GM12878 (cell line): ENCODE data around the gene RAB3B. TPM values are rescaled to one million over a fixed set of nuclear protein-coding genes. Genes with fewer than 3 reads are reported as not detected.

Source experiments
- ATAC-seq: fragments of 200-7000 bp; cut with Tn5 transposase; 3 replicates; pipeline ENCODE4 v1.9.1; 2020; ENCODE audit warnings: mild to moderate bottlenecking, moderate library complexity
- BruUV-seq: library from RNA; stranded (reverse); fragments of 400-500 nt; replicated peaks from 2 replicates; lab custom pipeline; 2021; lab: Mats Ljungman, UMichigan
- CTCF ChIA-PET: fragments of 300-600 bp; sonication (Branson Sonifier 250); formaldehyde crosslinking; extraction: SDS; loops from one replicate; lab custom pipeline; 2021; ENCODE audit warnings: inconsistent platforms; lab: Yijun Ruan, JAX
- POLR2A ChIA-PET: fragments of 350-600 bp; formaldehyde crosslinking; extraction: SDS; loops from one replicate; lab custom pipeline; 2021; ENCODE audit warnings: inconsistent platforms; lab: Charles Lee
- RAD21 ChIA-PET: fragments of 300-600 bp; sonication (Branson Sonifier 250); formaldehyde crosslinking; loops from one replicate; lab custom pipeline; 2023; ENCODE audit warnings: antibody characterized with exemption; ENCODE audit not compliant: unreplicated experiment; lab: Charles Lee
- SMC1A ChIA-PET: fragments of 300-600 bp; sonication (Branson Sonifier 250); formaldehyde crosslinking; loops from one replicate; lab custom pipeline; 2023; ENCODE audit not compliant: unreplicated experiment, uncharacterized antibody; lab: Charles Lee
- DNase-seq: peaks from one replicate; pipeline ENCODE4 v3.0.0-alpha.2; 2011; ENCODE audit warnings: low read depth, low spot score
- FAIRE-seq: peaks from 3 replicates; lab custom pipeline; 2011; peaks lifted over from hg19 to GRCh38; lab: Jason Lieb, UNC
- H2AFZ ChIP-seq: 2 replicates; pipeline ENCODE4 v1.6.0; 2011; ENCODE audit warnings: low read depth, low read length, control low read depth; ENCODE audit not compliant: control insufficient read depth
- H3K27ac ChIP-seq: 2 replicates; pipeline ENCODE4 v1.5.1; 2011; ENCODE audit warnings: control low read depth; ENCODE audit not compliant: control insufficient read depth, insufficient read depth
- H3K27me3 ChIP-seq, 2 experiments: replicated peaks in 1 of 2; 2 replicates each; pipeline versions ENCODE4 v1.6.0 to v1.6.1; 2011; ENCODE audit warnings: low read length in 1 of 2; ENCODE audit not compliant: control insufficient read depth in 2 of 2, insufficient read depth in 2 of 2
- H3K36me3 ChIP-seq, 2 experiments: 2 replicates each; pipeline ENCODE4 v1.5.1; 2011; ENCODE audit warnings: low read length in 1 of 2; ENCODE audit not compliant: control insufficient read depth in 2 of 2, insufficient read depth in 2 of 2
- H3K4me1 ChIP-seq: 2 replicates; pipeline ENCODE4 v1.6.1; 2011; ENCODE audit warnings: mild to moderate bottlenecking, low read length, moderate library complexity, mixed read lengths; ENCODE audit not compliant: control insufficient read depth, insufficient read depth
- H3K4me2 ChIP-seq: 2 replicates; pipeline ENCODE4 v1.6.0; 2011; ENCODE audit warnings: control low read depth; ENCODE audit not compliant: control insufficient read depth, insufficient read depth
- H3K4me3 ChIP-seq: fragments of 200-600 bp; sonication (generic); 2 replicates; pipeline ENCODE4 v1.5.1; 2016
- H3K79me2 ChIP-seq: 2 replicates; pipeline ENCODE4 v1.6.0; 2011; ENCODE audit warnings: low read length; ENCODE audit not compliant: control insufficient read depth, insufficient read depth
- H3K9ac ChIP-seq: 2 replicates; pipeline ENCODE4 v1.8.0; 2011; ENCODE audit warnings: low read length, control low read depth, mixed read lengths; ENCODE audit not compliant: control insufficient read depth, insufficient read depth
- H3K9me3 ChIP-seq: replicated peaks from 3 replicates; pipeline ENCODE4 v1.5.1; 2011; ENCODE audit warnings: mild to moderate bottlenecking, low read length; ENCODE audit not compliant: control insufficient read depth, insufficient read depth
- H4K20me1 ChIP-seq: 2 replicates; pipeline ENCODE4 v1.6.0; 2011; ENCODE audit not compliant: control insufficient read depth, insufficient read depth
- ATF3 ChIP-seq: IDR thresholded peaks from 2 replicates; pipeline ENCODE4 v1.6.1; 2011; ENCODE audit warnings: low read depth, mild to moderate bottlenecking, low read length, moderate library complexity, borderline replicate concordance; ENCODE audit errors: extremely low read depth
- BCL3 ChIP-seq: IDR thresholded peaks from 2 replicates; pipeline ENCODE4 v1.6.1; 2011; ENCODE audit warnings: borderline replicate concordance, low read depth, mild to moderate bottlenecking, moderate library complexity, low read length; ENCODE audit not compliant: insufficient read depth, poor library complexity, severe bottlenecking
- ELK1 ChIP-seq: IDR thresholded peaks from 2 replicates; pipeline ENCODE4 v1.6.1; 2012; ENCODE audit warnings: low read depth, low read length, improper control_type of control experiment
- KLF5 ChIP-seq: fragments of 450-650 bp; IDR thresholded peaks from 2 replicates; pipeline ENCODE4 v1.6.1; 2014; ENCODE audit warnings: mild to moderate bottlenecking; ENCODE audit not compliant: partially characterized antibody
- MYB ChIP-seq: fragments of 150-350 bp; IDR thresholded peaks from 2 replicates; pipeline ENCODE4 v1.6.1; 2014; ENCODE audit warnings: mild to moderate bottlenecking, low read depth, low read length, borderline replicate concordance
- NR2C1 ChIP-seq: fragments of 450-650 bp; IDR thresholded peaks from 2 replicates; pipeline ENCODE4 v1.6.1; 2017; ENCODE audit warnings: antibody characterized with exemption, mild to moderate bottlenecking, moderate library complexity
- PML ChIP-seq: IDR thresholded peaks from 2 replicates; pipeline ENCODE4 v1.6.1; 2012; ENCODE audit warnings: low read length, inconsistent platforms
- RBBP5 ChIP-seq: fragments of 200-600 bp; sonication (generic); conservative IDR thresholded peaks from 2 replicates; pipeline ENCODE4 v1.6.1; 2016
- RCOR1 ChIP-seq: conservative IDR thresholded peaks from 2 replicates; pipeline ENCODE4 v1.6.1; 2012; ENCODE audit warnings: low read depth, low read length, improper control_type of control experiment
- WGBS: methylation state at CpG from one replicate; pipeline ENCODE4 v1.1.6; 2016; ENCODE audit warnings: low lambda C conversion rate; ENCODE audit not compliant: insufficient replicate concordance, insufficient coverage; ENCODE audit errors: missing lambda C conversion rate; 5-methylcytosine and 5-hydroxymethylcytosine counted together
- in situ Hi-C: fragments of 300-500 bp; cut with MboI; formaldehyde crosslinking; loops from 9 replicates; pipeline ENCODE4 v1.14.3; 2018; ENCODE audit warnings: mixed read lengths
- intact Hi-C: fragments of 100-400 bp; cut with micrococcal nuclease; formaldehyde crosslinking; loops from one replicate; pipeline ENCODE4 v1.14.2; 2022; ENCODE audit not compliant: unreplicated experiment
- polyA plus RNA-seq, 11 experiments: library from polyadenylated mRNA; depleted of rRNA in 4 of 11; unstranded in 6 of 11; stranded (reverse) in 5 of 11; fragments of >200 nt; fragmentation: Nextera tagmentation in 4 of 11; fragmentation: Illumina TruSeq in 1 of 11; extraction: Ambion mirVana in 4 of 11; extraction: Trizol in 1 of 11; gene quantifications; 1 replicate in 1 of 11; 2 replicates in 10 of 11; pipeline versions ENCODE4 v1.2.1 to v1.2.3, GENCODE V29; 2011 to 2016; ENCODE audit warnings: inconsistent platforms in 2 of 11, missing spikeins in 2 of 11, low read depth in 1 of 11
- total RNA-seq, 4 experiments: library from RNA; depleted of rRNA in 3 of 4; stranded (reverse); fragments of >200 nt in 3 of 4; fragmentation: Illumina TruSeq in 1 of 4; extraction: Trizol in 1 of 4; gene quantifications; 2 replicates each; pipeline versions ENCODE4 v1.2.1 to v1.2.3, GENCODE V29; 2013 to 2021
- TF ChIP-seq, protein P1 (sequence below): fragments of 150-350 bp; IDR thresholded peaks from 2 replicates; pipeline ENCODE4 v1.6.1; 2016; ENCODE audit warnings: low read depth, low read length

RAB3B gene
- total and polyA plus RNA-seq, 10 of the 15 experiments (the other 5 are each of a cell fraction or from before 2014, with no cell fraction given), result 0.05 to 0.32 (median 0.24) TPM

DNA sequence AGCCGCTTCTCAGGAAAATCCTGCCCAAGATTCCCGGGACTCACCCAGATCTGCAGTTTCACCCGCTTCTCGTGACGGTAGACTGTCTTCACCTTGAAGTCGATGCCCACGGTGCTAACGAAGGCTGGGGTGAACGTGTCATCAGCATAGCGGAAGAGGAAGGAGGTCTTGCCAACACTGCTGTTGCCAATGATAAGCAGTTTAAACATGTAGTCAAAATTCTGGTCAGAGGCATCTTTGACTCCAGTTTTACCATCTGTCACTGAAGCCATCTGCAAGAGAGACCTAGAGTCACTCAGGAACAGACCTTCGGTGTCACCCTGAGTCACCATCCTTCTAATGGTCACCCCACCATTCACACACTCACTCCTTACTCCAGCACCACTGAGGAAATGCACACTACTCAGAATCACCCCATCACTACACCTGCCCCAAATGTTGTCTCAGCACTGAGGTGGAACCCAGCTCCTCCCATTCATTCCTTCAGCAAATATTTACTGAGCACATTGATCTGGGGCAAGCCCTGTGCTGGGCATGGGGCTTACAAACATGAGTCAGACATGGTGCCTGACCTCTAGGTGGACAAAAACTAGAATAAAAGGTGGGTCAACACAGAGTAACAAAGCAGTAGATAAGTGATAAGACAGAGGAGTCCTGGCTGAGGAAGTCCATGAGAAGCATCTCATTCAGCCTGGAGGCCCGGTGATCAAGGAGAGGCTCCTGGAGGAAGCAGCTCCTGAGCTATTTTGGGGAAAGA lies 13.5 kb downstream of the RAB3B start:
- FAIRE-seq (no peak), ATAC-seq (no peak), DNase-seq (no peak)
- no peak for TF ChIP-seq BCL3
- TF ChIP-seq NR2C1, result no peak
- no peak for TF ChIP-seq ATF3
- TF ChIP-seq RCOR1, result no peak
- TF ChIP-seq, protein P1, sequence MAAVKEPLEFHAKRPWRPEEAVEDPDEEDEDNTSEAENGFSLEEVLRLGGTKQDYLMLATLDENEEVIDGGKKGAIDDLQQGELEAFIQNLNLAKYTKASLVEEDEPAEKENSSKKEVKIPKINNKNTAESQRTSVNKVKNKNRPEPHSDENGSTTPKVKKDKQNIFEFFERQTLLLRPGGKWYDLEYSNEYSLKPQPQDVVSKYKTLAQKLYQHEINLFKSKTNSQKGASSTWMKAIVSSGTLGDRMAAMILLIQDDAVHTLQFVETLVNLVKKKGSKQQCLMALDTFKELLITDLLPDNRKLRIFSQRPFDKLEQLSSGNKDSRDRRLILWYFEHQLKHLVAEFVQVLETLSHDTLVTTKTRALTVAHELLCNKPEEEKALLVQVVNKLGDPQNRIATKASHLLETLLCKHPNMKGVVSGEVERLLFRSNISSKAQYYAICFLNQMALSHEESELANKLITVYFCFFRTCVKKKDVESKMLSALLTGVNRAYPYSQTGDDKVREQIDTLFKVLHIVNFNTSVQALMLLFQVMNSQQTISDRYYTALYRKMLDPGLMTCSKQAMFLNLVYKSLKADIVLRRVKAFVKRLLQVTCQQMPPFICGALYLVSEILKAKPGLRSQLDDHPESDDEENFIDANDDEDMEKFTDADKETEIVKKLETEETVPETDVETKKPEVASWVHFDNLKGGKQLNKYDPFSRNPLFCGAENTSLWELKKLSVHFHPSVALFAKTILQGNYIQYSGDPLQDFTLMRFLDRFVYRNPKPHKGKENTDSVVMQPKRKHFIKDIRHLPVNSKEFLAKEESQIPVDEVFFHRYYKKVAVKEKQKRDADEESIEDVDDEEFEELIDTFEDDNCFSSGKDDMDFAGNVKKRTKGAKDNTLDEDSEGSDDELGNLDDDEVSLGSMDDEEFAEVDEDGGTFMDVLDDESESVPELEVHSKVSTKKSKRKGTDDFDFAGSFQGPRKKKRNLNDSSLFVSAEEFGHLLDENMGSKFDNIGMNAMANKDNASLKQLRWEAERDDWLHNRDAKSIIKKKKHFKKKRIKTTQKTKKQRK, result no peak
- TF ChIP-seq MYB, result no peak
- TF ChIP-seq KLF5, result no peak
- no peak for TF ChIP-seq PML
- no peak for TF ChIP-seq ELK1
- TF ChIP-seq RBBP5, result no peak
- intact Hi-C loops, result no loop called here
- WGBS, result 76% methylated on average over 12 of the region's 12 CpGs
- Histone ChIP-seq H3K36me3 (no peaks in the 10 kb centered on the region), H3K9ac (no peak overlapping the region), H3K27me3 (no peaks in the 10 kb centered on the region), H3K27ac (no peak overlapping the region), H3K4me2 (no peak overlapping the region), H3K9me3 (no peaks in the 10 kb centered on the region), H3K79me2 (no peaks in the 10 kb centered on the region), H4K20me1 (no peaks in the 10 kb centered on the region), H2AFZ (no peak overlapping the region), H3K4me1 (peaks cover 23% of the 10 kb centered on the region), H3K4me3 (no peak overlapping the region)
- ChIA-PET SMC1A (interaction anchor here (2.1 to 5.6 kb wide), 2 partner anchors 11 to 80 kb away, joined by 7 to 20 read pairs; no protein-coding TSS in a partner anchor), RAD21 (interaction anchor here (1.1 to 1.2 kb wide), 2 partner anchors 25 to 81 kb away, joined by 3 read pairs; no protein-coding TSS in a partner anchor), POLR2A (interaction anchor here (0.7 kb wide), 1 partner anchor 13 kb away, joined by 3 read pairs; no protein-coding TSS in a partner anchor), CTCF (no interaction called here)
- no TSS peak for BruUV-seq
- in situ Hi-C loops, result no loop called here
